A673 (cell line): ENCODE results near the gene LEFTY2. TPM values are rescaled to one million over a fixed set of nuclear protein-coding genes. Genes with fewer than 3 reads are reported as not detected.

ENCODE experiments used
- BruUV-seq: library from RNA; stranded (reverse); fragments of 400-500 nt; replicated peaks from 2 replicates; lab custom pipeline; 2021; lab: Mats Ljungman, UMichigan
- CTCF ChIA-PET: fragments of 300-600 bp; sonication (Branson Sonifier 250); formaldehyde crosslinking; loops from one replicate; lab custom pipeline; 2022; ENCODE audit warnings: antibody characterized with exemption; lab: Charles Lee
- POLR2A ChIA-PET: fragments of 300-600 bp; sonication (Branson Sonifier 250); formaldehyde crosslinking; loops from one replicate; lab custom pipeline; 2022; ENCODE audit warnings: antibody characterized with exemption; ENCODE audit not compliant: low non-redundant PET; lab: Charles Lee
- DNase-seq: peaks from one replicate; pipeline ENCODE4 v3.0.0-alpha.2; 2015; ENCODE audit warnings: low spot score
- H3K27ac ChIP-seq: fragments of 200-600 bp; sonication (generic); 2 replicates; pipeline ENCODE4 v1.5.1; 2016; ENCODE audit warnings: mixed run types, low read depth, mild to moderate bottlenecking, mixed read lengths, antibody characterized with exemption, low read length; ENCODE audit not compliant: poor library complexity, severe bottlenecking
- H3K27me3 ChIP-seq: fragments of 200-600 bp; sonication (generic); replicated peaks from 2 replicates; pipeline ENCODE4 v1.6.1; 2017; ENCODE audit warnings: mixed run types, low read depth, mild to moderate bottlenecking, mixed read lengths, antibody characterized with exemption, low read length; ENCODE audit not compliant: insufficient read depth, poor library complexity
- H3K36me3 ChIP-seq: fragments of 200-600 bp; sonication (generic); 2 replicates; pipeline ENCODE4 v1.6.1; 2016; ENCODE audit warnings: mixed run types, mild to moderate bottlenecking, mixed read lengths, antibody characterized with exemption, low read length; ENCODE audit not compliant: insufficient read depth, poor library complexity, severe bottlenecking
- H3K4me1 ChIP-seq: fragments of 200-600 bp; sonication (generic); 2 replicates; pipeline ENCODE4 v1.6.1; 2017; ENCODE audit warnings: mixed run types, mild to moderate bottlenecking, mixed read lengths, antibody characterized with exemption, low read length; ENCODE audit not compliant: insufficient read depth, poor library complexity, severe bottlenecking
- H3K4me3 ChIP-seq: fragments of 200-600 bp; sonication (generic); 2 replicates; pipeline ENCODE4 v1.5.1; 2016; ENCODE audit warnings: low read depth, mixed run types, mild to moderate bottlenecking, mixed read lengths, low read length; ENCODE audit not compliant: poor library complexity, severe bottlenecking
- H3K9me3 ChIP-seq: fragments of 200-600 bp; sonication (generic); 2 replicates; pipeline ENCODE4 v1.6.1; 2016; ENCODE audit warnings: mixed run types, low read depth, mild to moderate bottlenecking, mixed read lengths, antibody characterized with exemption, low read length; ENCODE audit not compliant: poor library complexity, severe bottlenecking
- EZH2 ChIP-seq: fragments of 200-600 bp; sonication (generic); IDR thresholded peaks from 2 replicates; pipeline ENCODE4 v1.6.1; 2017; ENCODE audit warnings: borderline replicate concordance, low read depth, mild to moderate bottlenecking, mixed read lengths, antibody characterized with exemption, low read length; ENCODE audit not compliant: poor library complexity, severe bottlenecking
- intact Hi-C: fragments of 100-400 bp; cut with micrococcal nuclease; formaldehyde crosslinking; loops from one replicate; pipeline ENCODE4 v1.10.0; 2022; ENCODE audit not compliant: unreplicated experiment
- total RNA-seq: library from RNA; stranded (reverse); gene quantifications from 2 replicates; pipeline ENCODE4 v1.2.3, GENCODE V29; 2021
- TF ChIP-seq, protein P1 (sequence below): fragments of 300-800, 200-600 bp; sonication (generic); conservative IDR thresholded peaks from 2 replicates; pipeline ENCODE4 v1.5.1; 2017; ENCODE audit warnings: low read depth, mild to moderate bottlenecking, antibody characterized with exemption, low read length, moderate library complexity, mixed read lengths

LEFTY2 gene
- total RNA-seq, 1 experiment from 2014 or later, result not detected

DNA sequence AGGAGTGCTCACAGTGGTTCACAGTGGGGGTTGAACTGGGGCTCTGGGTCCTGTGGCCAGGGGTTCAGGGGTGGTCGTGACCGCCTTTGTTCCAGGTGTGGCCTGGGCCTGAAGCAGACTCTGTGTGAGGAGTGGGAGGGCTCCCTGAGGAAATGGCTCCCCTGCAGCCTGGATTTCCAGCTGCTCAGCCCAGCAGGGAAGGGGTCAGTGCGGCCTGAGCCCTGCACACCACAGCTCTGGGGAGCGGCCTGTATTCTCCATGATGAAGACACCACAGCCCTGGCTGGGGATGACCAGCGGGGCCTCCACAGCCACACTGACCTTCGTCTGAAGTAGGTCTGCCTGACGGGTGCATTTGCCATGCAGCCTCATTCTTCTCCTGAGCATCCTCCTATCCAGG lies 33.7 kb downstream of the LEFTY2 start:
- DNase-seq, result no peak
- ChIA-PET POLR2A (no interaction called here), CTCF (no interaction called here)
- Histone ChIP-seq H3K27me3 (no peaks in the 10 kb centered on the region), H3K4me3 (no peak overlapping the region), H3K27ac (no peak overlapping the region), H3K9me3 (no peaks in the 10 kb centered on the region), H3K4me1 (no peaks in the 10 kb centered on the region), H3K36me3 (no peaks in the 10 kb centered on the region)
- intact Hi-C loops, result no loop called here
- BruUV-seq, result no TSS peak
- no peak for TF ChIP-seq EZH2
- TF ChIP-seq, protein P1, sequence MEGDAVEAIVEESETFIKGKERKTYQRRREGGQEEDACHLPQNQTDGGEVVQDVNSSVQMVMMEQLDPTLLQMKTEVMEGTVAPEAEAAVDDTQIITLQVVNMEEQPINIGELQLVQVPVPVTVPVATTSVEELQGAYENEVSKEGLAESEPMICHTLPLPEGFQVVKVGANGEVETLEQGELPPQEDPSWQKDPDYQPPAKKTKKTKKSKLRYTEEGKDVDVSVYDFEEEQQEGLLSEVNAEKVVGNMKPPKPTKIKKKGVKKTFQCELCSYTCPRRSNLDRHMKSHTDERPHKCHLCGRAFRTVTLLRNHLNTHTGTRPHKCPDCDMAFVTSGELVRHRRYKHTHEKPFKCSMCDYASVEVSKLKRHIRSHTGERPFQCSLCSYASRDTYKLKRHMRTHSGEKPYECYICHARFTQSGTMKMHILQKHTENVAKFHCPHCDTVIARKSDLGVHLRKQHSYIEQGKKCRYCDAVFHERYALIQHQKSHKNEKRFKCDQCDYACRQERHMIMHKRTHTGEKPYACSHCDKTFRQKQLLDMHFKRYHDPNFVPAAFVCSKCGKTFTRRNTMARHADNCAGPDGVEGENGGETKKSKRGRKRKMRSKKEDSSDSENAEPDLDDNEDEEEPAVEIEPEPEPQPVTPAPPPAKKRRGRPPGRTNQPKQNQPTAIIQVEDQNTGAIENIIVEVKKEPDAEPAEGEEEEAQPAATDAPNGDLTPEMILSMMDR, result no peak

DNA sequence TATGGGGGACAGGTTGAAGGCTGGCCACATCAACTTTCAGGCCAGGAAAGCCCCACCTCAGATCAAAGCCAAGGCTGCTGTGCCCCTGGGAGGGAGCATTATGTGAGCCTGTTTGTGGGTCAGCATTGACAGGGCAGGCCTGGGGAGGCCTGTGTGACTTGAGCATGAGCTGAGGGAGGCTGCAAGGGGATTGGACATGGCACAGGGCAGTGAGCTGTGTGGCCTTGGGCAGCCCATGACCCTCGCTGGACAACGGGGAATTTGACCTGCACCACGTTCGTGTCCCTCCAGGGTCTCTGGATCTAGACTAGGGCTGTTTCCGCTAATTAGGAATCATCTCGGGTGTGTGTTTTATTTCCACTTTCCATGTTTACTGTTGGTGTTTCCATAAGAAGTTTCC lies 34.6 kb downstream of the LEFTY2 start:
- TF ChIP-seq EZH2, result no peak
- TF ChIP-seq, protein P1, result no peak
- no TSS peak for BruUV-seq

DNA sequence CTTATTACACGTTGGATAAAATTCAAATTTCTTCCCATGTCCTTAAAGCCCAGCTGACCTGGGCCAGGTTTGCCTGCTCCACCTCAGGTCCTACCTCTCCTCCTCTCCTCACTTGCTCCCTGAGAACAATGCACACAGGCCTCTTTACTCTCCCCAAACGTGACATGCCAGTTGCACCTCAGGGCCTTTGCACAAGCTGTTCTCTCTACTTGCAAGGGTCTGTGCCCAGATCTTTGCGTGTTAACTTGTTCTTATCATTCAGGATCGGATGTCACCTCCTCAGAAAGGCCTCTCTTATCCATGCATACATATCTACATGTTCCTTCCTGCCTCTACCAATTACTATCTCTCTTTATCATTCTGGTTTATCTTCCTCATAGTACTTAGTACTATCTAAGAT lies 37.4 kb downstream of the LEFTY2 start:
- ChIA-PET POLR2A (no interaction called here), CTCF (interaction anchor here (0.6 kb wide), 1 partner anchor 418 kb away, joined by 3 read pairs; no protein-coding TSS in a partner anchor)
- no TSS peak for BruUV-seq
- Histone ChIP-seq H3K9me3 (no peaks in the 10 kb centered on the region), H3K27me3 (no peaks in the 10 kb centered on the region), H3K4me1 (no peaks in the 10 kb centered on the region), H3K4me3 (no peak overlapping the region), H3K27ac (no peak overlapping the region), H3K36me3 (no peaks in the 10 kb centered on the region)
- DNase-seq, result no peak
- intact Hi-C loops, result no loop called here
- TF ChIP-seq, protein P1, result no peak
- no peak for TF ChIP-seq EZH2

More for the DNA sequence above, 34.6 kb downstream of the LEFTY2 start:
- no peaks in the 10 kb centered on the region for H3K4me1 ChIP-seq
- ChIA-PET POLR2A (no interaction called here), CTCF (no interaction called here)
- intact Hi-C loops, result no loop called here
- H3K4me3 ChIP-seq, result no peak overlapping the region
- H3K27ac ChIP-seq, result no peak overlapping the region
- DNase-seq, result no peak
- no peaks in the 10 kb centered on the region for H3K9me3 ChIP-seq
- H3K36me3 ChIP-seq, result no peaks in the 10 kb centered on the region
- H3K27me3 ChIP-seq, result no peaks in the 10 kb centered on the region
